ENCODE results near the gene KRT77.

Gene KRT77

GRCh38 chr12:52702338-52702737 lies 986 bp downstream of the KRT77 start:
- CTCF ChIA-PET = no interaction called here
- no CpG with 5 or more reads among the region's 2 CpGs for WGBS (ENCODE audit: insufficient coverage)
- Histone ChIP-seq H3K27ac (ENCODE audit: insufficient read depth in 1 of 2, low read depth in 1 of 2, low read length in 2 of 2, poor library complexity in 1 of 2, severe bottlenecking in 2 of 2) (no peak overlapping the region), H3K4me1 (ENCODE audit: control extremely low read depth in 1 of 4, control insufficient read depth in 4 of 4, insufficient read depth in 4 of 4, low read length in 3 of 4) (no peaks in the 10 kb centered on the region), H3K9me3 (ENCODE audit: control extremely low read depth in 1 of 5, control insufficient read depth in 4 of 5, insufficient read depth in 2 of 5, low read depth in 1 of 5, low read length in 4 of 5) (no peaks in the 10 kb centered on the region), H3K36me3 (ENCODE audit: control insufficient read depth in 4 of 4, insufficient read depth in 4 of 4, low read length in 3 of 4) (no peaks in the 10 kb centered on the region), H3K27me3 (replicated peaks in 2 of 5; ENCODE audit: control insufficient read depth in 4 of 5, insufficient read depth in 5 of 5, low read length in 4 of 5) (peaks cover 0 to 5% (median 0%) of the 10 kb centered on the region in 5 experiments), H3K4me3 (ENCODE audit: control insufficient read depth in 1 of 7, extremely low read depth in 1 of 7, insufficient read depth in 4 of 7, low read depth in 2 of 7, low read length in 6 of 7) (no peak overlapping the region)
- POLR2A ChIA-PET = no interaction called here
- DNase-seq = no peak

DNA sequence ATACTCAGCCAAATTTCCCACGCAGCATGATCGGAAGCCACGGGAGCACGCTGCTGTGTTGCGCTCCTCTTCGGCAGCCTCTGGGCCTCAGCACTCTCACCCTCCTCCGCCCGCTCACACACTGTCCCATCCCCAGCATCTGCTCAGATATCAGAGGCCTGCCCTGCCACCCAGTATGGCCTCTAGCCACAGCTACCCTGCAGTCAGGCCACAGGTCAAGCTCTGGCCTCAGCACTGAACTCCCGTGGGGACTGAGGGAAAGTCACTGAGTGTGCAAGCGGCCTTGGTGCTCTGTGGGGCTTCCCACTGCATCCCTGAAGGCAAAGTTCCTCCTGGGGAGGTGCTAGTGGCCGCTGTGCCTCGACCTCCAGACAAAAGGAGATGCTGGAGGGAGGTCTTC lies 2.0 kb downstream of the KRT77 start:
- POLR2A ChIA-PET = no interaction called here
- DNase-seq = no peak
- Histone ChIP-seq H3K4me3 (ENCODE audit: control insufficient read depth in 1 of 7, extremely low read depth in 1 of 7, insufficient read depth in 4 of 7, low read depth in 2 of 7, low read length in 6 of 7) (no peak overlapping the region), H3K4me1 (ENCODE audit: control extremely low read depth in 1 of 4, control insufficient read depth in 4 of 4, insufficient read depth in 4 of 4, low read length in 3 of 4) (no peaks in the 10 kb centered on the region), H3K27me3 (replicated peaks in 2 of 5; ENCODE audit: control insufficient read depth in 4 of 5, insufficient read depth in 5 of 5, low read length in 4 of 5) (peaks cover 0 to 6% (median 0%) of the 10 kb centered on the region in 5 experiments), H3K9me3 (ENCODE audit: control extremely low read depth in 1 of 5, control insufficient read depth in 4 of 5, insufficient read depth in 2 of 5, low read depth in 1 of 5, low read length in 4 of 5) (no peaks in the 10 kb centered on the region), H3K27ac (ENCODE audit: insufficient read depth in 1 of 2, low read depth in 1 of 2, low read length in 2 of 2, poor library complexity in 1 of 2, severe bottlenecking in 2 of 2) (no peak overlapping the region), H3K36me3 (ENCODE audit: control insufficient read depth in 4 of 4, insufficient read depth in 4 of 4, low read length in 3 of 4) (no peaks in the 10 kb centered on the region)
- 88% methylated on average over 12 of the region's 12 CpGs for WGBS (ENCODE audit: insufficient coverage)
- CTCF ChIA-PET = no interaction called here

- H3K27ac ChIP-seq (ENCODE audit: insufficient read depth in 1 of 2, low read depth in 1 of 2, low read length in 2 of 2, poor library complexity in 1 of 2, severe bottlenecking in 2 of 2) = no peak overlapping the region
- ChIA-PET CTCF (no interaction called here), POLR2A (no interaction called here)
- DNase-seq = no peak
- no peaks in the 10 kb centered on the region for H3K4me1 ChIP-seq (ENCODE audit: control extremely low read depth in 1 of 4, control insufficient read depth in 4 of 4, insufficient read depth in 4 of 4, low read length in 3 of 4)
- H3K27me3 ChIP-seq (replicated peaks in 2 of 5; ENCODE audit: control insufficient read depth in 4 of 5, insufficient read depth in 5 of 5, low read length in 4 of 5) = peaks cover 0 to 6% (median 0%) of the 10 kb centered on the region in 5 experiments
- no peaks in the 10 kb centered on the region for H3K36me3 ChIP-seq (ENCODE audit: control insufficient read depth in 4 of 4, insufficient read depth in 4 of 4, low read length in 3 of 4)
- no peaks in the 10 kb centered on the region for H3K9me3 ChIP-seq (ENCODE audit: control extremely low read depth in 1 of 5, control insufficient read depth in 4 of 5, insufficient read depth in 2 of 5, low read depth in 1 of 5, low read length in 4 of 5)
- WGBS (ENCODE audit: insufficient coverage) = 100% methylated on average over 2 of the region's 2 CpGs
- no peak overlapping the region for H3K4me3 ChIP-seq (ENCODE audit: control insufficient read depth in 1 of 7, extremely low read depth in 1 of 7, insufficient read depth in 4 of 7, low read depth in 2 of 7, low read length in 6 of 7)
These were observed 3.4 kb downstream of the KRT77 start for GRCh38 chr12:52699960-52700359.

- Histone ChIP-seq H3K27ac (ENCODE audit: insufficient read depth in 1 of 2, low read depth in 1 of 2, low read length in 2 of 2, poor library complexity in 1 of 2, severe bottlenecking in 2 of 2) (no peak overlapping the region), H3K4me1 (ENCODE audit: control extremely low read depth in 1 of 4, control insufficient read depth in 4 of 4, insufficient read depth in 4 of 4, low read length in 3 of 4) (no peaks in the 10 kb centered on the region), H3K4me3 (ENCODE audit: control insufficient read depth in 1 of 7, extremely low read depth in 1 of 7, insufficient read depth in 4 of 7, low read depth in 2 of 7, low read length in 6 of 7) (no peak overlapping the region), H3K27me3 (replicated peaks in 2 of 5; ENCODE audit: control insufficient read depth in 4 of 5, insufficient read depth in 5 of 5, low read length in 4 of 5) (peaks cover 0 to 10% (median 0%) of the 10 kb centered on the region in 5 experiments), H3K9me3 (ENCODE audit: control extremely low read depth in 1 of 5, control insufficient read depth in 4 of 5, insufficient read depth in 2 of 5, low read depth in 1 of 5, low read length in 4 of 5) (no peaks in the 10 kb centered on the region), H3K36me3 (ENCODE audit: control insufficient read depth in 4 of 4, insufficient read depth in 4 of 4, low read length in 3 of 4) (no peaks in the 10 kb centered on the region)
- ChIA-PET POLR2A (no interaction called here), CTCF (no interaction called here)
- WGBS (ENCODE audit: insufficient coverage) = 82% methylated on average over 2 of the region's 2 CpGs
- DNase-seq = no peak
These were observed 4.0 kb downstream of the KRT77 start for GRCh38 chr12:52699373-52699772.

GRCh38 chr12:52698651-52699340 lies 4.5 kb downstream of the KRT77 start:
- 70% methylated on average over 11 of the region's 11 CpGs for WGBS (ENCODE audit: insufficient coverage)
- ChIA-PET CTCF (no interaction called here), POLR2A (no interaction called here)
- H3K36me3 ChIP-seq (ENCODE audit: control insufficient read depth in 4 of 4, insufficient read depth in 4 of 4, low read length in 3 of 4) = no peaks in the 10 kb centered on the region
- no peak overlapping the region for H3K4me3 ChIP-seq (ENCODE audit: control insufficient read depth in 1 of 7, extremely low read depth in 1 of 7, insufficient read depth in 4 of 7, low read depth in 2 of 7, low read length in 6 of 7)
- H3K27me3 ChIP-seq (replicated peaks in 2 of 5; ENCODE audit: control insufficient read depth in 4 of 5, insufficient read depth in 5 of 5, low read length in 4 of 5) = peaks cover 0 to 8% (median 0%) of the 10 kb centered on the region in 5 experiments
- H3K27ac ChIP-seq (ENCODE audit: insufficient read depth in 1 of 2, low read depth in 1 of 2, low read length in 2 of 2, poor library complexity in 1 of 2, severe bottlenecking in 2 of 2) = no peak overlapping the region
- no peaks in the 10 kb centered on the region for H3K4me1 ChIP-seq (ENCODE audit: control extremely low read depth in 1 of 4, control insufficient read depth in 4 of 4, insufficient read depth in 4 of 4, low read length in 3 of 4)
- no peak for DNase-seq
- no peaks in the 10 kb centered on the region for H3K9me3 ChIP-seq (ENCODE audit: control extremely low read depth in 1 of 5, control insufficient read depth in 4 of 5, insufficient read depth in 2 of 5, low read depth in 1 of 5, low read length in 4 of 5)

- ChIA-PET POLR2A (no interaction called here), CTCF (interaction anchor here (1.0 to 1.4 kb wide), 2 partner anchors 11 to 116 kb away, joined by 3 read pairs; no protein-coding TSS in a partner anchor)
- Histone ChIP-seq H3K27me3 (replicated peaks in 2 of 5; ENCODE audit: control insufficient read depth in 4 of 5, insufficient read depth in 5 of 5, low read length in 4 of 5) (peaks cover 0 to 10% (median 4%) of the 10 kb centered on the region in 5 experiments), H3K9me3 (ENCODE audit: control extremely low read depth in 1 of 5, control insufficient read depth in 4 of 5, insufficient read depth in 2 of 5, low read depth in 1 of 5, low read length in 4 of 5) (no peaks in the 10 kb centered on the region), H3K4me3 (ENCODE audit: control insufficient read depth in 1 of 7, extremely low read depth in 1 of 7, insufficient read depth in 4 of 7, low read depth in 2 of 7, low read length in 6 of 7) (no peak overlapping the region), H3K36me3 (ENCODE audit: control insufficient read depth in 4 of 4, insufficient read depth in 4 of 4, low read length in 3 of 4) (no peaks in the 10 kb centered on the region), H3K27ac (ENCODE audit: insufficient read depth in 1 of 2, low read depth in 1 of 2, low read length in 2 of 2, poor library complexity in 1 of 2, severe bottlenecking in 2 of 2) (no peak overlapping the region), H3K4me1 (ENCODE audit: control extremely low read depth in 1 of 4, control insufficient read depth in 4 of 4, insufficient read depth in 4 of 4, low read length in 3 of 4) (no peaks in the 10 kb centered on the region)
- 20% methylated on average over 1 of the region's 2 CpGs for WGBS (ENCODE audit: insufficient coverage)
- no peak for DNase-seq
These were observed 6.2 kb downstream of the KRT77 start for GRCh38 chr12:52697058-52697582.

DNA sequence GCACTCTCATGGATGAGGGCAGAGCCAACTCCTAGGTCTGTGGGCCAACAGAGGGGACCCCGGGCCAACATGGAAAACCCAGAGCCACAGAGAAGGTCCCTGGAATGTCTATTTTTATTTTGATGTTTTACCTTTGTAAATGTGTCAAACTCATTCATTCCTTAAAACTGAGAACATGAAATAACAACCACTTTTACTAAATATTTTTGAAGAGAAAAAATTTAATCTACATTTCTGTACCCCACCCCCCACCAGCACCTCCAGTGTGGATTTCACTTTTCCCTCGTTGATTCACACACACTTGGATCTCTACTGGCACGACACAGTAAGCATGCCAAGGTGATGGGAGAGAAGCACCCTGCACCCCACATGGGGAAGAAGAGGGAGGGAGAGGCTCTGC lies 6.7 kb downstream of the KRT77 start:
- Histone ChIP-seq H3K27me3 (replicated peaks in 2 of 5; ENCODE audit: control insufficient read depth in 4 of 5, insufficient read depth in 5 of 5, low read length in 4 of 5) (peaks cover 0 to 12% (median 4%) of the 10 kb centered on the region in 5 experiments), H3K9me3 (ENCODE audit: control extremely low read depth in 1 of 5, control insufficient read depth in 4 of 5, insufficient read depth in 2 of 5, low read depth in 1 of 5, low read length in 4 of 5) (no peaks in the 10 kb centered on the region), H3K4me3 (ENCODE audit: control insufficient read depth in 1 of 7, extremely low read depth in 1 of 7, insufficient read depth in 4 of 7, low read depth in 2 of 7, low read length in 6 of 7) (no peak overlapping the region), H3K36me3 (ENCODE audit: control insufficient read depth in 4 of 4, insufficient read depth in 4 of 4, low read length in 3 of 4) (no peaks in the 10 kb centered on the region), H3K4me1 (ENCODE audit: control extremely low read depth in 1 of 4, control insufficient read depth in 4 of 4, insufficient read depth in 4 of 4, low read length in 3 of 4) (peaks cover 0 to 2% (median 0%) of the 10 kb centered on the region in 4 experiments), H3K27ac (ENCODE audit: insufficient read depth in 1 of 2, low read depth in 1 of 2, low read length in 2 of 2, poor library complexity in 1 of 2, severe bottlenecking in 2 of 2) (no peak overlapping the region)
- ChIA-PET CTCF (interaction anchor here (1.0 kb wide), 1 partner anchor 12 kb away, joined by 3 read pairs; no protein-coding TSS in a partner anchor), POLR2A (no interaction called here)
- no CpG with 5 or more reads among the region's 3 CpGs for WGBS (ENCODE audit: insufficient coverage)
- DNase-seq = no peak

Data from common myeloid progenitor, CD34-positive (primary cell).